22Rv1 (cell line): ENCODE data around the gene NDOR1.

Experiments
- ZFX ChIP-seq: fragments of 450-650 bp; IDR thresholded peaks from 2 replicates; pipeline ENCODE4 v1.6.1; 2017; ENCODE audit warnings: antibody characterized with exemption, borderline replicate concordance
- TF ChIP-seq, protein P1 (sequence below): fragments of 450-650 bp; IDR thresholded peaks from 2 replicates; pipeline ENCODE4 v1.5.1; 2017; ENCODE audit warnings: mild to moderate bottlenecking

DNA sequence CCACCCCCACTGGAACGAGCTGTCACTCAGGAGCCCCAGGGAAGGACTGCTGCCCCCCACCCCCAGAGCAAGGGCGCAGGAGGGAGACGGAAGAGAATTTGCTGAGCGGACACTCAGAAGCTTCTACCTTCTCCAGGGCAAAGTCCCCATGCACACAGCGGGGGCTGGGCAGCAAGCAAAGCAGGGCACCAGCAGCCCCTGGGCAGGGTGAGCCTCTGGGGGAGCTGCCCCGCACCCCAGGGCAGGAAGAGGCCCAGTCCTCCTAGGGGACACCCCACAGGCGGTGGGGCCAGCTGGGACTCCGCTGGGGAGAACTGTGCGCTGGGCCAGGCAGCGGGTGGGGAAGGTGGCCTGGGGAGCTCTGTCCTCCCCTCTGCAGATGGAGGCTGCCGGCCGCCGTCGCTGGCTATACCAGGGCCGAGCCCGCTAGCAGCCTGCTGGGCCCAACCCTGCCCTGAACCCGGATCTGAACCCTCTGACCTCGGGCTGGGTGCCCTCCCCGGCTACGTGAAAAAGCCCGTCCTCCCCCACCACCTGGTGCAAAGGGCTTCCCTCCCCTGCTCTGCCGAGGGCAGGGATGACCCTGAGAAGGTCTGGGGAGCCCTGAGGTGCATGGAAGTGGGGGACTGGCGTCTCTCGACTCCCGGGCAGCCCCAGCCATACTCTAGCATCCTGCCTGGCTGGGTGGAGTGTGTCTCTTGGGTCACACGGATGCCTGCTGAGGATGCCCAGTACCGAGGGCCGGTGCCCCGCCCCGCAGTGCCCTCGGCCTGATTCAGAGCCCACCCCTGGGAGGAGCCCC is 24.6 kb downstream of the NDOR1 start:
- TF ChIP-seq, protein P1, sequence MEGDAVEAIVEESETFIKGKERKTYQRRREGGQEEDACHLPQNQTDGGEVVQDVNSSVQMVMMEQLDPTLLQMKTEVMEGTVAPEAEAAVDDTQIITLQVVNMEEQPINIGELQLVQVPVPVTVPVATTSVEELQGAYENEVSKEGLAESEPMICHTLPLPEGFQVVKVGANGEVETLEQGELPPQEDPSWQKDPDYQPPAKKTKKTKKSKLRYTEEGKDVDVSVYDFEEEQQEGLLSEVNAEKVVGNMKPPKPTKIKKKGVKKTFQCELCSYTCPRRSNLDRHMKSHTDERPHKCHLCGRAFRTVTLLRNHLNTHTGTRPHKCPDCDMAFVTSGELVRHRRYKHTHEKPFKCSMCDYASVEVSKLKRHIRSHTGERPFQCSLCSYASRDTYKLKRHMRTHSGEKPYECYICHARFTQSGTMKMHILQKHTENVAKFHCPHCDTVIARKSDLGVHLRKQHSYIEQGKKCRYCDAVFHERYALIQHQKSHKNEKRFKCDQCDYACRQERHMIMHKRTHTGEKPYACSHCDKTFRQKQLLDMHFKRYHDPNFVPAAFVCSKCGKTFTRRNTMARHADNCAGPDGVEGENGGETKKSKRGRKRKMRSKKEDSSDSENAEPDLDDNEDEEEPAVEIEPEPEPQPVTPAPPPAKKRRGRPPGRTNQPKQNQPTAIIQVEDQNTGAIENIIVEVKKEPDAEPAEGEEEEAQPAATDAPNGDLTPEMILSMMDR: no peak
- no peak for TF ChIP-seq ZFX
